Thyroid gland (tissue), 4 donors: Measurements from ENCODE around the gene EPC1. TPM values are rescaled to one million over a fixed set of nuclear protein-coding genes. Genes with fewer than 3 reads are reported as not detected.

Experiments
- DNase-seq, 2 donors: peaks; one replicate each; pipeline ENCODE4 v3.0.0-alpha.2; 2019
- H3K27ac ChIP-seq, 3 donors: fragments of 200-600 bp; sonication (generic); 1 replicate in 2 of 3; 2 replicates in 1 of 3; pipeline ENCODE4 v1.5.1; 2016 to 2019; ENCODE audit warnings: mild to moderate bottlenecking in 1 of 3, moderate library complexity in 1 of 3
- H3K27me3 ChIP-seq: fragments of 200-600 bp; sonication (generic); one replicate; pipeline ENCODE4 v1.5.1; 2019
- H3K36me3 ChIP-seq, 2 donors: fragments of 200-600 bp; sonication (generic); one replicate each; pipeline ENCODE4 v1.5.1; 2016 to 2019
- H3K4me1 ChIP-seq, 2 donors: fragments of 200-600 bp; sonication (generic); one replicate each; pipeline ENCODE4 v1.5.1; 2017 to 2019
- H3K4me3 ChIP-seq, 3 donors: fragments of 200-600 bp; sonication (generic); replicated peaks in 1 of 3; 1 replicate in 2 of 3; 2 replicates in 1 of 3; pipeline ENCODE4 v1.5.1; 2016; ENCODE audit warnings: mild to moderate bottlenecking in 1 of 3
- H3K9me3 ChIP-seq: fragments of 200-600 bp; sonication (generic); one replicate; pipeline ENCODE4 v1.5.1; 2017
- POLR2A ChIP-seq, 2 donors: fragments of 450-650 bp; IDR thresholded peaks; one replicate each; pipeline ENCODE4 v1.6.1; 2017; ENCODE audit warnings: antibody characterized with exemption in 2 of 2, mild to moderate bottlenecking in 2 of 2, moderate library complexity in 1 of 2
- WGBS, 2 donors: methylation state at CpG; one replicate each; pipeline ENCODE4 v1.1.5; 2017; 5-methylcytosine and 5-hydroxymethylcytosine counted together
- intact Hi-C: fragments of 100-400 bp; cut with DNase I; formaldehyde crosslinking; loops from one replicate; pipeline ENCODE4 v1.15.1; 2023
- total RNA-seq, 4 donors: library from RNA; depleted of rRNA; stranded (reverse); fragments of >200 nt; gene quantifications; one replicate each; pipeline ENCODE4 v1.2.3, GENCODE V29; 2016
- TF ChIP-seq, protein P1 (sequence below), 6 experiments: fragments of 200-600 bp in 3 of 6; fragments of 450-650 bp in 3 of 6; sonication (generic) in 3 of 6; IDR thresholded peaks; one replicate each; pipeline ENCODE4 v1.5.1; 2016 to 2019; ENCODE audit warnings: antibody characterized with exemption in 6 of 6, mild to moderate bottlenecking in 2 of 6, inconsistent platforms in 1 of 6, moderate library complexity in 1 of 6

The EPC1 gene
- total RNA-seq, 4 donors from 2014 or later: 60.0 to 83.4 (median 69.0) TPM

DNA sequence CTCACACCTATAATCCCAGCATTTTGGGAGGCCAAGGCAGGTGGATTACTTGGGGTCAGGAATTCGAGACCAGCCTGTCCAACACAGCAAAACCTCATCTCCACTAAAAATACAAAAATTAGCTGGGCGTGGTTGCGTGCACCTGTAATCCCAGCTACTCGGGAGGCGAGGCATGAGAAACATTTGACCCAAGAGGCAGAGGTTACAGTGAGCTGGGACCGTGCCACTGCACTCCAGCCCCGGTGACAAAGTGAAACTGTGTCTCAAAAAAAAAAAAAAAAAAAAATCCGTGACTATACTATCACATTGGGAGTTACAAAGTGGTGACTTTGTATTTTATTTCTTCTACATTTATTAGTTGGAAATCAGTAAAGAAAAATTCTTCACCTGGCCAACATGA lies 101.2 kb downstream of the EPC1 start:
- Histone ChIP-seq H3K4me3 (no peak overlapping the region), H3K4me1 (no peaks in the 10 kb centered on the region), H3K36me3 (no peaks in the 10 kb centered on the region), H3K27me3 (no peaks in the 10 kb centered on the region), H3K9me3 (no peaks in the 10 kb centered on the region), H3K27ac (no peak overlapping the region)
- WGBS, 2 donors: 87 to 90% methylated on average over 8 of the region's 8 CpGs
- intact Hi-C loops: no loop called here
- no peak for TF ChIP-seq POLR2A (IDR thresholded peaks at IDR 0.05)
- TF ChIP-seq, protein P1, sequence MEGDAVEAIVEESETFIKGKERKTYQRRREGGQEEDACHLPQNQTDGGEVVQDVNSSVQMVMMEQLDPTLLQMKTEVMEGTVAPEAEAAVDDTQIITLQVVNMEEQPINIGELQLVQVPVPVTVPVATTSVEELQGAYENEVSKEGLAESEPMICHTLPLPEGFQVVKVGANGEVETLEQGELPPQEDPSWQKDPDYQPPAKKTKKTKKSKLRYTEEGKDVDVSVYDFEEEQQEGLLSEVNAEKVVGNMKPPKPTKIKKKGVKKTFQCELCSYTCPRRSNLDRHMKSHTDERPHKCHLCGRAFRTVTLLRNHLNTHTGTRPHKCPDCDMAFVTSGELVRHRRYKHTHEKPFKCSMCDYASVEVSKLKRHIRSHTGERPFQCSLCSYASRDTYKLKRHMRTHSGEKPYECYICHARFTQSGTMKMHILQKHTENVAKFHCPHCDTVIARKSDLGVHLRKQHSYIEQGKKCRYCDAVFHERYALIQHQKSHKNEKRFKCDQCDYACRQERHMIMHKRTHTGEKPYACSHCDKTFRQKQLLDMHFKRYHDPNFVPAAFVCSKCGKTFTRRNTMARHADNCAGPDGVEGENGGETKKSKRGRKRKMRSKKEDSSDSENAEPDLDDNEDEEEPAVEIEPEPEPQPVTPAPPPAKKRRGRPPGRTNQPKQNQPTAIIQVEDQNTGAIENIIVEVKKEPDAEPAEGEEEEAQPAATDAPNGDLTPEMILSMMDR (IDR thresholded peaks at IDR 0.05): no peak
- no peak for DNase-seq

DNA sequence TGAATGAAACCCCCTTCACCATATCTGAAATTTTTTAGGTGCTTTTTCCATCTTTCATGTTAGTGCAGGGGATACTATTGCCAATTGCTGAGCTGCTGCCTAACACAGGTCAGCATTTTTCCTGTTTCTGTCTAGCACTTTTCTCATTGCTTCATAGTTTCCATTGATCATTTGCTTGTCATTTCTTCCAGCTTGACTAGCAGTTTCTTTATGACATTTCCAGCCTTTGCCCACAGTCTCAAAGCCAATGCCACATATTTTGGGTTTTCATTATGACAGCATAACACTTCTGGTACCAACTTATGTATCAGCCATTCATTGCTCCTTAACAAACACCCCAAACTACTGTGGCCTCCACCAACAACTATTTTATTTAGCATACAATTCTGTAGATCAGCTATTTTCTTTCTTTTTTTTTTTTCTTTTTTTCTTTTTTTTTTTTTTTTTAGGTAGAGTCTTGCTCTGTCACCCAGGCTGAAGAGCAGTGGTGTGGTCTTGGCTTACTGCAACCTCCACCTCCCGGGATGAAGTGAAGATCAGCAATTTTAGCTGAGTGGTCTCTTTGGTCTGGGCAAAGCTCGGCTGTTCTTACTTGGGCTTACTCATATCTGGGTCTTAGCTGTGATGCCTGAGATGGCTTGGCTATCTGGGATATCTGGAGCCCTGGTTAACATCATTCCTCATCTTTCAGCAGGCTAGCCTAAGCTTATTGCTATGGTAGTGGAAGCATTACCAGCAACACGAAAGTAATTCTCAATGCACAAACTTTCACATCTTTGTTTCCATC lies 102.3 kb downstream of the EPC1 start:
- Histone ChIP-seq H3K27ac (no peak overlapping the region), H3K27me3 (no peaks in the 10 kb centered on the region), H3K9me3 (no peaks in the 10 kb centered on the region), H3K36me3 (no peaks in the 10 kb centered on the region), H3K4me1 (no peaks in the 10 kb centered on the region), H3K4me3 (no peak overlapping the region)
- no peak for TF ChIP-seq POLR2A (IDR thresholded peaks at IDR 0.05)
- TF ChIP-seq, protein P1 (IDR thresholded peaks at IDR 0.05): no peak
- intact Hi-C loops: no loop called here
- DNase-seq: no peak
- WGBS, 2 donors: 93 to 94% methylated on average over 3 of the region's 3 CpGs

DNA sequence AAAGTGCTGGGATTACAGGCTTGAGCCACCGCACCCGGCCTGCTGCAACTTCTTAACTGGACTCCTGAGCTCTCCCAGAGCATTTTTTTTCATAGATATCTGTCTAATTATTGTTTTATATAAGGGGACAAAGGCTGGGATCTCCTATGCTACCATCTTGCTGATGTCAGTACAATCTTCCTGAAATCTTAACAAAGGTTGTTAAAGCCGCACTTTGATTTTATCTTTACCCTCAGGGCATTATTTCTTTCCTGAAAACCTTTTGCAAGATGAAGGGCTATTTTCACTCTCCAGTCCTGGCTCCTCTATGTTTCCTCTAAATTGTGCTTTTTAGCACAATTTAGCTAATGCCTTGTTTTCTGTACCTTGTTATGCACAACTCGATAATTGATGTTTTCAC lies 102.9 kb downstream of the EPC1 start:
- no peak for DNase-seq
- intact Hi-C loops: no loop called here
- Histone ChIP-seq H3K9me3 (no peaks in the 10 kb centered on the region), H3K27ac (no peak overlapping the region), H3K4me3 (no peak overlapping the region), H3K27me3 (no peaks in the 10 kb centered on the region), H3K36me3 (no peaks in the 10 kb centered on the region), H3K4me1 (no peaks in the 10 kb centered on the region)
- TF ChIP-seq POLR2A (IDR thresholded peaks at IDR 0.05): no peak
- TF ChIP-seq, protein P1 (IDR thresholded peaks at IDR 0.05): no peak
- 91 to 96% methylated on average over 4 of the region's 4 CpGs for WGBS, 2 donors

DNA sequence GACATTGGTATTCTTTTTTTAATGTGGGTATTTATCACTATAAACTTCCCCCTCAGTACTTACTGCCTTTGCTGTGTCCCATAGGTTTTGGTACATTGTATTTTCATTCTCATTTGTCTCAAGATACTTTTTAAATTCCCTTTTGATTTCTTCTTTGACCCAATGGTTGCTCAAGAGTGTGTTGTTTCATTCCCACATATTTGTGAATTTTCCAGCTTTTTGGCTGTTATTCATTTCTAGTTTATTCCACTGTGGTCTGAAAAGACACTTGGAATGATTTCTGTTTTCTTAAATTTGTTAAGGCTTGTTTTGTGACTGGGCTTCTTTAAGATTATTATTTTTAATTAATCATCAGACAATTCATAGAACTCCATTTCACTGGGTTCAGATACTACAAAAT lies 105.0 kb downstream of the EPC1 start:
- intact Hi-C loops: no loop called here
- no peaks in the 10 kb centered on the region for H3K4me1 ChIP-seq
- DNase-seq: no peak
- H3K27me3 ChIP-seq: no peaks in the 10 kb centered on the region
- no peak for TF ChIP-seq POLR2A (IDR thresholded peaks at IDR 0.05)
- TF ChIP-seq, protein P1 (IDR thresholded peaks at IDR 0.05): no peak
- no peak overlapping the region for H3K4me3 ChIP-seq
- no peak overlapping the region for H3K27ac ChIP-seq
- no peaks in the 10 kb centered on the region for H3K36me3 ChIP-seq
- no peaks in the 10 kb centered on the region for H3K9me3 ChIP-seq

GRCh38 chr10:32240471-32240870 lies 106.5 kb downstream of the EPC1 start:
- intact Hi-C loops: no loop called here
- WGBS, 2 donors: 85 to 97% methylated on average over 1 of the region's 1 CpG

More at GRCh38 chr10:32240471-32240870, 106.5 kb downstream of the EPC1 start:
- H3K27me3 ChIP-seq: no peaks in the 10 kb centered on the region
- TF ChIP-seq POLR2A (IDR thresholded peaks at IDR 0.05): no peak
- TF ChIP-seq, protein P1 (IDR thresholded peaks at IDR 0.05): no peak
- no peak overlapping the region for H3K27ac ChIP-seq
- no peaks in the 10 kb centered on the region for H3K36me3 ChIP-seq
- H3K4me1 ChIP-seq: no peaks in the 10 kb centered on the region
- no peak for DNase-seq
- H3K4me3 ChIP-seq: no peak overlapping the region
- H3K9me3 ChIP-seq: no peaks in the 10 kb centered on the region
